ENCODE measurements around the gene MTHFD1L.
A peak's percentile ranks its signal among the peaks of the same experiment; 100 is the strongest.

The MTHFD1L gene

GRCh38 chr6:150868759-150869158 is 3.3 kb downstream of the MTHFD1L start:
- Histone ChIP-seq H3K36me3 (ENCODE audit: control insufficient read depth, insufficient read depth, low read length) (no peaks in the 10 kb centered on the region), H3K27me3 (ENCODE audit: control insufficient read depth, insufficient read depth, low read length) (no peaks in the 10 kb centered on the region), H3K9ac (ENCODE audit: low read depth, low read length) (no peak overlapping the region), H3K4me3 (ENCODE audit: low read depth, low read length) (no peak overlapping the region), H3K4me1 (ENCODE audit: control insufficient read depth, insufficient read depth, low read length) (no peaks in the 10 kb centered on the region), H3K9me3 (ENCODE audit: control insufficient read depth, insufficient read depth, low read length) (no peaks in the 10 kb centered on the region)

DNA sequence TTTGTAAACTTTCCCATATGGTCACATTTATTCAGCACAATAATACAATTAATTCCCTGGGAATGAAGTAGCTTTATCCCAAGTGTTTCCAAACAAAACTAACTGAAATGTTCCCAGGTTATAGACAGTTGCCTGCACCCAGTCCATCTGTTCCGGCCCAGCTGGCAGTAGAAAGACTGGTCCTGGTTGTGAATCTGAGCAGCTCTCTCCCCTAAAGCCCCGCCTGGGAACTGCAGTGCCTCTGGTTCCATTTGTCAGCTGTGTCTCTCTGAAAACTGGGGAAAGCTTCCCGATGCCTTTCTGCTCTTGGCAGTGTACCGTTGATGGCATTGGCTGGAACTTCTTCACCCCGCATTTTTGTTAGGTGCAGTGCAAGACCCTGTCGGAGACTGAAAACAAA is 8.7 kb downstream of the MTHFD1L start:
- Histone ChIP-seq H3K9me3 (ENCODE audit: control insufficient read depth, insufficient read depth, low read length) (no peaks in the 10 kb centered on the region), H3K4me3 (ENCODE audit: low read depth, low read length) (no peak overlapping the region), H3K36me3 (ENCODE audit: control insufficient read depth, insufficient read depth, low read length) (no peaks in the 10 kb centered on the region), H3K9ac (ENCODE audit: low read depth, low read length) (no peak overlapping the region), H3K4me1 (ENCODE audit: control insufficient read depth, insufficient read depth, low read length) (peaks cover 15% of the 10 kb centered on the region), H3K27me3 (ENCODE audit: control insufficient read depth, insufficient read depth, low read length) (no peaks in the 10 kb centered on the region)

DNA sequence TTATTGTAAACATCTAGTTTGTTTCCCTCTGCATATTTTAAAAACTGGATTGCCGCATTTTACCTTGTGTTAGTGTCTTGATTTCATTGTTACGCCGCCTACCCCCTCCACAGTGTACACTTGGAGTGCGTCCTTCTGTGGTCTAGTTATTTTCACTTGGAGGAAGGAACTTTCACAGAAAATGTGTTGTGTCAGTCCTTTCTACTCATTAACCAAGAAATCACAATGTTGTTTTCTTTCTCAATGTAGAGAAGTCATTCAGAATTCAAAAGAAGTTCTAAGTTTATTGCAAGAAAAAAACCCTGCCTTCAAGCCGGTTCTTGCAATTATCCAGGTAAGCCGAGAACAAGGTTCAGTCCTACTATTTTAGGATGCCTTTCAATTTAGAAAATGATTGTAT is 10.3 kb downstream of the MTHFD1L start:
- H3K4me1 ChIP-seq (ENCODE audit: control insufficient read depth, insufficient read depth, low read length) = peaks cover 15% of the 10 kb centered on the region
- H3K36me3 ChIP-seq (ENCODE audit: control insufficient read depth, insufficient read depth, low read length) = no peaks in the 10 kb centered on the region
- H3K4me3 ChIP-seq (ENCODE audit: low read depth, low read length) = no peak overlapping the region
- no peaks in the 10 kb centered on the region for H3K27me3 ChIP-seq (ENCODE audit: control insufficient read depth, insufficient read depth, low read length)
- H3K9me3 ChIP-seq (ENCODE audit: control insufficient read depth, insufficient read depth, low read length) = no peaks in the 10 kb centered on the region
- no peak overlapping the region for H3K9ac ChIP-seq (ENCODE audit: low read depth, low read length)

DNA sequence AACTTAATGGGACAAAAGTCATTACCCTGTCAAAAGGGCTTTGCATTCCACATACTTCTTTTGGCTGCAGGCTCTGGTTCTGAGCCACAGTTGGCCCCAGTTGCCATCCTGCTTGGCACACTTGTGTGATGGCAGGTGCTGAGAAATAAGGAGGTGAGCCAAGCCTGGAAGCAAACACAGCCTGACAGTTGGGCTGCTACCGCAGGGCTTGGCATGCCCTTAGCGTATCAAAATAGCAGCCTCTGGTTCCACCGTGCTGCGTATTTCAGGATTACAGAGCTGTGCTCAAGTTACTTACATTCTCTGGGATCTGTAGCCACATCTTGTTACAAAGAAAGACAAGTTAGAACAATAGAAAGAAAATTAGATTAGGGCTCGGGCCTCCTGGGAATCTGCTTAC is 11.1 kb downstream of the MTHFD1L start:
- no peak overlapping the region for H3K9ac ChIP-seq (ENCODE audit: low read depth, low read length)
- H3K4me1 ChIP-seq (ENCODE audit: control insufficient read depth, insufficient read depth, low read length) = peaks cover 15% of the 10 kb centered on the region
- H3K4me3 ChIP-seq (ENCODE audit: low read depth, low read length) = no peak overlapping the region
- no peaks in the 10 kb centered on the region for H3K9me3 ChIP-seq (ENCODE audit: control insufficient read depth, insufficient read depth, low read length)
- H3K36me3 ChIP-seq (ENCODE audit: control insufficient read depth, insufficient read depth, low read length) = no peaks in the 10 kb centered on the region
- no peaks in the 10 kb centered on the region for H3K27me3 ChIP-seq (ENCODE audit: control insufficient read depth, insufficient read depth, low read length)

GRCh38 chr6:150877928-150878327 is 12.4 kb downstream of the MTHFD1L start:
- Histone ChIP-seq H3K4me1 (ENCODE audit: control insufficient read depth, insufficient read depth, low read length) (peaks cover 15% of the 10 kb centered on the region), H3K27me3 (ENCODE audit: control insufficient read depth, insufficient read depth, low read length) (no peaks in the 10 kb centered on the region), H3K9me3 (ENCODE audit: control insufficient read depth, insufficient read depth, low read length) (no peaks in the 10 kb centered on the region), H3K36me3 (ENCODE audit: control insufficient read depth, insufficient read depth, low read length) (no peaks in the 10 kb centered on the region), H3K4me3 (ENCODE audit: low read depth, low read length) (no peak overlapping the region), H3K9ac (ENCODE audit: low read depth, low read length) (no peak overlapping the region)

DNA sequence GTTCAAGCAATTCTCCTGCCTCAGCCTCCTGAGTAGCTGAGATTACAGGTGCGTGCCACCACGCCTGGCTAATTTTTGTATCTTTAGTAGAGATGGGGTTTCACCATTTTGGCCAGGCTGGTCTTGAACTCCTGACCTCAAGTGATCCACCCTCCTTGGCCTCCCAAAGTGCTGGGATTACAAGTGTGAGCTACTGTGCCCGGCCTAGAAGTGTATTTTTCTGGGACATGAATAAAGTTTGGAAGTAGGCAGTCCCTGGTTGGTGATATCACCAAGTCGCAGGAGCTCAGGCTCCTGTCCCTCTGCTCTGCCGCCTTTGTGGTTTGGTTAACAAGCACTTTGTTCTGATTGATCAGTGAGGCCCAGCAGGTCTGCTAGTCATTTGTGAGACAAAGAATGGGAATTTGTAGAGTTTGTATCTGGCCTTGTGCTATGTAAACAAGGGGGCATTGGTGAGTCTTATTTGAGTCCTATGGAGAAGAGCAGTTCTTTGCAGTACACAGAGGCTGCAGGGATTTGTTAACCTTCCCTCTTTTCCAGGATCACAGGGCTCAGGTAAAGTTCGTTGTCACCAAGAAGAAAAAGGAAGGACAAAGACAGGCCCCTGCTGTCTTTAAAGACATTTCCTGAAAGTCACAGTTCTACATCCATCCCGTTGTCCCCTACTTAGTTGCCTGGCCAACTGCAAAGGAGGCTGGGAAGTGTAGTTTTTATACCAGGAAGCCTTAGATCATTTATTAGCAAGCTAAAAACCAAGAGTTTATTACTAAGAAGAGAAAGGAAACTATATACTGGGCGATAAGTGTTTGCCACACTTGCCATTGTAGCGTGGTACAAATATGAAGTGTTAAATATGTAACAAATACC is 13.1 kb downstream of the MTHFD1L start:
- H3K4me3 ChIP-seq (ENCODE audit: low read depth, low read length) = peak overlapping the region; percentile 27
- no peak overlapping the region for H3K9ac ChIP-seq (ENCODE audit: low read depth, low read length)
- H3K4me1 ChIP-seq (ENCODE audit: control insufficient read depth, insufficient read depth, low read length) = peaks cover 15% of the 10 kb centered on the region
- H3K27me3 ChIP-seq (ENCODE audit: control insufficient read depth, insufficient read depth, low read length) = no peaks in the 10 kb centered on the region
- H3K9me3 ChIP-seq (ENCODE audit: control insufficient read depth, insufficient read depth, low read length) = no peaks in the 10 kb centered on the region
- H3K36me3 ChIP-seq (ENCODE audit: control insufficient read depth, insufficient read depth, low read length) = no peaks in the 10 kb centered on the region

- Histone ChIP-seq H3K4me3 (ENCODE audit: low read depth, low read length) (no peak overlapping the region), H3K4me1 (ENCODE audit: control insufficient read depth, insufficient read depth, low read length) (peaks cover 15% of the 10 kb centered on the region), H3K27me3 (ENCODE audit: control insufficient read depth, insufficient read depth, low read length) (no peaks in the 10 kb centered on the region), H3K9ac (ENCODE audit: low read depth, low read length) (no peak overlapping the region), H3K9me3 (ENCODE audit: control insufficient read depth, insufficient read depth, low read length) (no peaks in the 10 kb centered on the region), H3K36me3 (ENCODE audit: control insufficient read depth, insufficient read depth, low read length) (no peaks in the 10 kb centered on the region)
Observed at GRCh38 chr6:150880336-150880735, 14.8 kb downstream of the MTHFD1L start.

GRCh38 chr6:150881911-150882481 is 16.5 kb downstream of the MTHFD1L start:
- Histone ChIP-seq H3K4me1 (ENCODE audit: control insufficient read depth, insufficient read depth, low read length) (peaks cover 9% of the 10 kb centered on the region), H3K9me3 (ENCODE audit: control insufficient read depth, insufficient read depth, low read length) (no peaks in the 10 kb centered on the region), H3K9ac (ENCODE audit: low read depth, low read length) (no peak overlapping the region), H3K4me3 (ENCODE audit: low read depth, low read length) (no peak overlapping the region), H3K36me3 (ENCODE audit: control insufficient read depth, insufficient read depth, low read length) (no peaks in the 10 kb centered on the region), H3K27me3 (ENCODE audit: control insufficient read depth, insufficient read depth, low read length) (no peaks in the 10 kb centered on the region)

DNA sequence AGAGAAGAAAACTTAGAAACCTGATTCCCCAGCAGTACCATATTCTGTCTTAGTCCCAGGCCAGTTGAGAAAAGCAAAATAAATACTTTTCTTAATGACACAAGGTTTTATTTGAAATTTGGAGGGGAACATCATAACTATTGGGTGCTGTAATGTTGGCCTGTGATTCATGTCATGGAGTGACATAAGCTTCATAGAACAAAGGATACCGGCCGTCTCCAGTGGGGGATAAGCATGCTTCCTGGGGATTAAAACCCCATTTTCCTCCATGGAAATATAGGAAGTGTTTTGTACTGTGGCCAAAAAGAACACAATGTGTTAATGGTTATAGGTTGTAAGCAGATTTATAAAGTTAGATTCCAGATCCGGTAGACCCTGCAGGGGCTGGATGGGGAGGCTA is 18.0 kb downstream of the MTHFD1L start:
- Histone ChIP-seq H3K9ac (ENCODE audit: low read depth, low read length) (no peak overlapping the region), H3K27me3 (ENCODE audit: control insufficient read depth, insufficient read depth, low read length) (no peaks in the 10 kb centered on the region), H3K9me3 (ENCODE audit: control insufficient read depth, insufficient read depth, low read length) (no peaks in the 10 kb centered on the region), H3K4me1 (ENCODE audit: control insufficient read depth, insufficient read depth, low read length) (peaks cover 6% of the 10 kb centered on the region), H3K36me3 (ENCODE audit: control insufficient read depth, insufficient read depth, low read length) (peaks cover 3% of the 10 kb centered on the region), H3K4me3 (ENCODE audit: low read depth, low read length) (no peak overlapping the region)

DNA sequence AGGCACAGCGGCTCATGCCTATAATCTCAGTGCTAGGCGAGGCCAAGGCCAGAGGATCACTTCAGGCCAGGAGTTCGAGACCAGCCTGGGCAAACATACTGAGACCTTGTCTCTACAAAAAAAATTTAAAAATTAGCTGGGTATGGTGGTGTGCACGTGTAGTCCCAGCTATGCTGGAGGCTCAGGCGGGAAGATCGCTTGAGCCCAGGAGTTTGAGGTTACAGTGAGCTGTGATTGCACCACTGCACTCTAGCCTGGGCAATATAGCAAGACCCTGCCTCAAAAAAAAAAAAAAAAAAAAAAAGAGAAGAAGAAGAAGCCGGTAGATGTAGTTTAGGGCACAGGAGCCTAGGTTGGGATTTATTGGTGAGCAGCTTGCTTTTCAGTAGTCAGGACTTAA is 20.7 kb downstream of the MTHFD1L start:
- no peak overlapping the region for H3K4me3 ChIP-seq (ENCODE audit: low read depth, low read length)
- peaks cover 3% of the 10 kb centered on the region for H3K36me3 ChIP-seq (ENCODE audit: control insufficient read depth, insufficient read depth, low read length)
- no peaks in the 10 kb centered on the region for H3K4me1 ChIP-seq (ENCODE audit: control insufficient read depth, insufficient read depth, low read length)
- H3K9me3 ChIP-seq (ENCODE audit: control insufficient read depth, insufficient read depth, low read length) = no peaks in the 10 kb centered on the region
- H3K27me3 ChIP-seq (ENCODE audit: control insufficient read depth, insufficient read depth, low read length) = no peaks in the 10 kb centered on the region
- H3K9ac ChIP-seq (ENCODE audit: low read depth, low read length) = no peak overlapping the region

- Histone ChIP-seq H3K36me3 (ENCODE audit: control insufficient read depth, insufficient read depth, low read length) (peaks cover 3% of the 10 kb centered on the region), H3K4me1 (ENCODE audit: control insufficient read depth, insufficient read depth, low read length) (no peaks in the 10 kb centered on the region), H3K9me3 (ENCODE audit: control insufficient read depth, insufficient read depth, low read length) (no peaks in the 10 kb centered on the region), H3K4me3 (ENCODE audit: low read depth, low read length) (no peak overlapping the region), H3K9ac (ENCODE audit: low read depth, low read length) (no peak overlapping the region), H3K27me3 (ENCODE audit: control insufficient read depth, insufficient read depth, low read length) (no peaks in the 10 kb centered on the region)
Observed at GRCh38 chr6:150887978-150888563, 22.6 kb downstream of the MTHFD1L start.

- H3K4me1 ChIP-seq (ENCODE audit: control insufficient read depth, insufficient read depth, low read length) = no peaks in the 10 kb centered on the region
- no peaks in the 10 kb centered on the region for H3K9me3 ChIP-seq (ENCODE audit: control insufficient read depth, insufficient read depth, low read length)
- peaks cover 3% of the 10 kb centered on the region for H3K36me3 ChIP-seq (ENCODE audit: control insufficient read depth, insufficient read depth, low read length)
- no peaks in the 10 kb centered on the region for H3K27me3 ChIP-seq (ENCODE audit: control insufficient read depth, insufficient read depth, low read length)
- no peak overlapping the region for H3K9ac ChIP-seq (ENCODE audit: low read depth, low read length)
- no peak overlapping the region for H3K4me3 ChIP-seq (ENCODE audit: low read depth, low read length)
Observed at GRCh38 chr6:150890346-150890745, 24.8 kb downstream of the MTHFD1L start.
